Measurements from ENCODE around the gene GLUL. TPM values are rescaled to one million over a fixed set of nuclear protein-coding genes. Genes with fewer than 3 reads are reported as not detected.

Gene GLUL
- total RNA-seq, 1 donor from 2014 or later: 368 TPM

- peaks cover 13% of the 10 kb centered on the region for H3K27me3 ChIP-seq (ENCODE audit: low read depth)
- no peaks in the 10 kb centered on the region for H3K4me1 ChIP-seq
- H3K4me3 ChIP-seq: no peak overlapping the region
- no peak for TF ChIP-seq CTCF (IDR thresholded peaks at IDR 0.05; ENCODE audit: borderline replicate concordance)
- intact Hi-C loops (cut with micrococcal nuclease): no loop called here
- H3K27ac ChIP-seq (replicated peaks): no peak overlapping the region
- no peaks in the 10 kb centered on the region for H3K36me3 ChIP-seq
- no peaks in the 10 kb centered on the region for H3K9me3 ChIP-seq (replicated peaks)
- DNase-seq: no peak
These were observed 36.5 kb upstream of the GLUL start for GRCh38 chr1:182428043-182428442.

GRCh38 chr1:182426442-182427430 lies 35.1 kb upstream of the GLUL start:
- no peak overlapping the region for H3K27ac ChIP-seq (replicated peaks)

GRCh38 chr1:182415789-182416188 lies 24.2 kb upstream of the GLUL start:
- Histone ChIP-seq H3K27ac (replicated peaks) (no peak overlapping the region), H3K27me3 (ENCODE audit: low read depth) (peaks cover 15% of the 10 kb centered on the region), H3K4me3 (no peak overlapping the region), H3K4me1 (peaks cover 5% of the 10 kb centered on the region), H3K9me3 (replicated peaks) (no peaks in the 10 kb centered on the region), H3K36me3 (no peaks in the 10 kb centered on the region)
- intact Hi-C loops (cut with micrococcal nuclease): no loop called here
- TF ChIP-seq CTCF (IDR thresholded peaks at IDR 0.05; ENCODE audit: borderline replicate concordance): no peak
- DNase-seq: no peak

More at GRCh38 chr1:182426442-182427430, 35.1 kb upstream of the GLUL start:
- Histone ChIP-seq H3K4me3 (no peak overlapping the region), H3K4me1 (no peaks in the 10 kb centered on the region), H3K36me3 (no peaks in the 10 kb centered on the region), H3K27me3 (ENCODE audit: low read depth) (peaks cover 7% of the 10 kb centered on the region), H3K9me3 (replicated peaks) (no peaks in the 10 kb centered on the region)
- intact Hi-C loops (cut with micrococcal nuclease): no loop called here
- no peak for DNase-seq
- no peak for TF ChIP-seq CTCF (IDR thresholded peaks at IDR 0.05; ENCODE audit: borderline replicate concordance)

- DNase-seq: no peak
- Histone ChIP-seq H3K9me3 (replicated peaks) (no peaks in the 10 kb centered on the region), H3K36me3 (no peaks in the 10 kb centered on the region), H3K4me1 (peaks cover 14% of the 10 kb centered on the region), H3K27ac (replicated peaks) (no peak overlapping the region), H3K4me3 (no peak overlapping the region), H3K27me3 (ENCODE audit: low read depth) (peaks cover 15% of the 10 kb centered on the region)
- no peak for TF ChIP-seq CTCF (IDR thresholded peaks at IDR 0.05; ENCODE audit: borderline replicate concordance)
- intact Hi-C loops (cut with micrococcal nuclease): no loop called here
These were observed 22.4 kb upstream of the GLUL start for GRCh38 chr1:182413969-182414368.

- DNase-seq: no peak
- no peaks in the 10 kb centered on the region for H3K9me3 ChIP-seq (replicated peaks)
- peaks cover 14% of the 10 kb centered on the region for H3K4me1 ChIP-seq
- intact Hi-C loops (cut with micrococcal nuclease): no loop called here
- no peaks in the 10 kb centered on the region for H3K36me3 ChIP-seq
- no peak overlapping the region for H3K4me3 ChIP-seq
- H3K27me3 ChIP-seq (ENCODE audit: low read depth): peaks cover 20% of the 10 kb centered on the region
- TF ChIP-seq CTCF (IDR thresholded peaks at IDR 0.05; ENCODE audit: borderline replicate concordance): no peak
- no peak overlapping the region for H3K27ac ChIP-seq (replicated peaks)
These were observed 21.9 kb upstream of the GLUL start for GRCh38 chr1:182413486-182413885.
